Kidney epithelial cell (primary cell): ENCODE results near the gene TMEM30B. TPM values are rescaled to one million over a fixed set of nuclear protein-coding genes. Genes with fewer than 3 reads are reported as not detected.

Experiments
- DNase-seq: peaks from one replicate; pipeline ENCODE4 v3.0.0-alpha.2; 2010; ENCODE audit warnings: low read depth
- H3K27me3 ChIP-seq: 2 replicates; pipeline ENCODE4 v1.6.0; 2011; ENCODE audit warnings: low read length; ENCODE audit not compliant: control insufficient read depth, insufficient read depth
- H3K36me3 ChIP-seq: 2 replicates; pipeline ENCODE4 v1.5.1; 2011; ENCODE audit warnings: low read length; ENCODE audit not compliant: control insufficient read depth, insufficient read depth
- H3K4me3 ChIP-seq: 2 replicates; pipeline ENCODE4 v1.5.1; 2011; ENCODE audit warnings: low read depth, mild to moderate bottlenecking, control low read depth, low read length
- total RNA-seq: library from RNA; depleted of rRNA; stranded (reverse); fragments of >200 nt; gene quantifications from 2 replicates; pipeline ENCODE4 v1.2.3, GENCODE V29; 2015
- TF ChIP-seq, protein P1 (sequence below): IDR thresholded peaks from 2 replicates; pipeline ENCODE4 v1.5.1; 2011; ENCODE audit warnings: mild to moderate bottlenecking, moderate library complexity, low read length, control low read depth, inconsistent platforms; ENCODE audit not compliant: insufficient read depth, poor library complexity, severe bottlenecking

TMEM30B gene
- total RNA-seq, 1 donor from 2014 or later: 11.3 TPM

DNA sequence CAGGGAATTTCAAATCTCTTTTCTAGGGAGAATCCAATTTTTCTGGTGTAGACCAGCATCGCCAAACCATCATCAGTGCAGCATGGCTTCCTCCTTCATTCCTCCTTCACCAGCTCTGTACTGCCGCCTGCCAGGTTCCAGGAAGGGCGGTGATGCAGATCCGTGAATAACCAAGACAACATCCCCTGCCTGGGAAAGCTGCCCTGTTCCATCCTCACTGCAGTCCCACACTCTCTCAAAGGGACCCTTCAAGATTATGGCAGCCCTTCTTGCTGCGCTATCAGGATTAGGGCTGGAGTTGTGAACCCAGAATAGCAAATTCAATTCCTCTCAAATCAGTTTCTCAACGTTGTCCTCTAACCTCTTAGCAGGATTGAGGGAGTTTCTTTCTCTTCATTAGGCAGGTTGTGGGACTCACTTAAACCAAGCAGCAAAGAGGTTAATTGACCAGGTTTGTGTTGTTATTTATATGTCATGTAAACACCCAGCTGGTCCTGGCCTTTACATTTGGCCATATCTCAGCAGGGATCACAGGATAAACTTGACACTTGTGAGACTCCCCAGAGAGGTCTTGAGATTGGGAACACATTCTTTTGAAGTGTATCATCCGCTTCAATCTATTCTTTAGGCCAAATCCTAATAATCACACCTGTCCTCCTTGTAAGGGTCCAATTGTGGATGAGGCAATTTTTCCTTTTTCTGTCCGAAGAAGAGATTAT is 26.2 kb downstream of the TMEM30B start:
- H3K27me3 ChIP-seq: no peaks in the 10 kb centered on the region
- H3K36me3 ChIP-seq: no peaks in the 10 kb centered on the region
- no peak for DNase-seq
- no peak overlapping the region for H3K4me3 ChIP-seq
- TF ChIP-seq, protein P1, sequence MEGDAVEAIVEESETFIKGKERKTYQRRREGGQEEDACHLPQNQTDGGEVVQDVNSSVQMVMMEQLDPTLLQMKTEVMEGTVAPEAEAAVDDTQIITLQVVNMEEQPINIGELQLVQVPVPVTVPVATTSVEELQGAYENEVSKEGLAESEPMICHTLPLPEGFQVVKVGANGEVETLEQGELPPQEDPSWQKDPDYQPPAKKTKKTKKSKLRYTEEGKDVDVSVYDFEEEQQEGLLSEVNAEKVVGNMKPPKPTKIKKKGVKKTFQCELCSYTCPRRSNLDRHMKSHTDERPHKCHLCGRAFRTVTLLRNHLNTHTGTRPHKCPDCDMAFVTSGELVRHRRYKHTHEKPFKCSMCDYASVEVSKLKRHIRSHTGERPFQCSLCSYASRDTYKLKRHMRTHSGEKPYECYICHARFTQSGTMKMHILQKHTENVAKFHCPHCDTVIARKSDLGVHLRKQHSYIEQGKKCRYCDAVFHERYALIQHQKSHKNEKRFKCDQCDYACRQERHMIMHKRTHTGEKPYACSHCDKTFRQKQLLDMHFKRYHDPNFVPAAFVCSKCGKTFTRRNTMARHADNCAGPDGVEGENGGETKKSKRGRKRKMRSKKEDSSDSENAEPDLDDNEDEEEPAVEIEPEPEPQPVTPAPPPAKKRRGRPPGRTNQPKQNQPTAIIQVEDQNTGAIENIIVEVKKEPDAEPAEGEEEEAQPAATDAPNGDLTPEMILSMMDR: peak; percentile 13

DNA sequence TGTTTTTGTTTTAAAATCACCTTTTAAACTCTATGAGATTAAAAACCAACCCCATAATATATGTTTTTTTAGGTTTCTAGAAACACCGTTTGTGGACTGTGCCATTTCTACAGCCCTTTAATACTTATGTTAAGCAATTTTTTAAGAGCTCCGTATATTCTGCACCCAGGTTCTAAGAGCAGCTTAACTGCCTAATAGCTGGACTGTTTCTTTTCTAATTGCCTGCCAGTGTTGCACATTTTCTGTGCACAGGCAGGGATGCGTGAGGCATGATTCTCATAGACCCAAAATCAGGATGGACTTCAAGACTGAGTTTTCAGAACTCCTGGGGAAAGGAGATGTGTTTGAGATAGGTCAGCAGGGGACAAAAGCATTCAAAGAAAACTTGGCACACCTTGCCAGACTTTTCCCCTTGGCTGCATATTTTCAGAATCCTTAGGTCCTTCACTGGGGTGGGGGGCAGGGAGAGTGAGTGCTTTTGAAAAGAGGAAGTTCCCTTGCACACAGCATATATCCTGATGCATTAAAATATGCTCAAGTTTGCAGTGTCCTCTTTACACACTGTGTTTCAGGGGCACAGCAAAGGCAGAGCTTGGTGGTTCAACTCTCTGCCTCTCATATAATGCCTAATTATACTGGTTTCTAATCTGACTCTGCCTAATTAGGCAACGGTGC is 27.9 kb downstream of the TMEM30B start:
- no peak overlapping the region for H3K4me3 ChIP-seq
- DNase-seq: no peak
- H3K36me3 ChIP-seq: no peaks in the 10 kb centered on the region
- H3K27me3 ChIP-seq: no peaks in the 10 kb centered on the region
- TF ChIP-seq, protein P1: no peak

DNA sequence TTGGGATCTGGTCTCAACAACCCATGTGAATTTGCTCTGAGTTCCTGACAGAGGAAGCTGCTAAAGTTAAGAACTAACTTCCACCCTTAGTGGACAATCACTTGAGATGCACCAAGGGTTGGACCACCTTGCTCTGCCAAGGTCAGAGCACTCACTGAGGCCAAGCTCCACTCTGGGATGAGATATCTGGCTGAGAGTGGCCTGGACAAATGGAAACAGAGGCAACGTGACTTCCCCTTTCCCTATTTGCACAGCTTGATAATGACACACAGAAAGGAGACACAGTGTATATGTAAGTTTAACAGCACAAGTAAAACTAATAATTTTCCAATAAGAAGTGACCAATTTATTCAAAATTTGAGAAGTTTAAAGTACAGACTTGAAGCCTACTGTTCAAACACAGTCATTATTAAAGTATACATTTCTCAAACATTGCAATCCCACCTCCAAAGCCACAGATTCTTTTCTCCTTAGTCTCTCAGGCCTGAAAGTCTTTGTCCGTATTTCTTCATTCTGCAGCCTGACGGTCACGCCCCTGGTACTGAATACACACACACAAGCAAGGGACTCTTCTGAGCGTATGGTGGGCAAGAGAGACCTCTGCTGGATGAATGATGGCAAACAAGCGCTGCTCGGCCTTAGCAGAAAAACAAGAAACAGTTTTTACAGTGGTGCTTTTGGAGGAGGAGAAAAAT is 28.6 kb downstream of the TMEM30B start:
- Histone ChIP-seq H3K27me3 (no peaks in the 10 kb centered on the region), H3K36me3 (no peaks in the 10 kb centered on the region), H3K4me3 (no peak overlapping the region)
- DNase-seq: peak; percentile 87
- TF ChIP-seq, protein P1: peak; percentile 84

DNA sequence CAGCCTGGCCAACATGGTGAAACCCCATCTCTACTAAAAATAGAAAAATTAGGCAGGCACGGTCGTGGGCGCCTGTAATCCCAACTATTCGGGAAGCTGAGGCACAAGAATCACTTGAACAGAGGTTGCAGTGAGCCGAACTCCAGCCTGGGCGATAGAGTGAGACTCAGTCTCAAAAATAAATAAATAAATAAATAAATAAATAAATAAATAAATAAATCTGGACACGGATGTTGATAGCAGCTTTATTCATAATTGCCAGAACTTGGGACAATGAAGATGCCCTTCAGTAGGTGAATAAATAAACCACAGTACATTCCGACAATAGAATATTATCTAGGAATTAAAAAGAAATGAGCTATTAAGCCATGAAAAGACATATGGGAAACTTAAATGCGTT is 31.1 kb downstream of the TMEM30B start:
- H3K27me3 ChIP-seq: no peaks in the 10 kb centered on the region
- no peak overlapping the region for H3K4me3 ChIP-seq
- TF ChIP-seq, protein P1: no peak
- no peak for DNase-seq
- H3K36me3 ChIP-seq: no peaks in the 10 kb centered on the region

DNA sequence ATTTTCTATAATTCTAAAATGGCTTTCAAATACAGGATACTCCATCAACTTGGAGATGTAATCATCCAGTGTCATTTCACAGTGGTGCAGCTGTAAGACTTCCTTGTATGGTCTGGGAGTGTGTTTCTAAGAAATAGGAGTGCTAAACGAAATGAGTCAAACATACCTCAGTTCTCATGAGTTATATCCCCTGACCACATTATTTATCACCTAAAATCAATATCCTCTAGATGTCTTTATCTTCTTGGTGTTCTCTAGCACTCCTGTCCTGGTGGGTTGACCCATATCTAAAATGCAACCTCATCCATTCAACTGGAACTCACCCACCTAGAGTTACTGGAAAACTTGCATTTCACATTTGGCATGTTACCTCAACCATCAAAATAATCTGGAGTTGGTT is 33.2 kb downstream of the TMEM30B start:
- DNase-seq: peak; percentile 73
- TF ChIP-seq, protein P1: no peak
- no peaks in the 10 kb centered on the region for H3K27me3 ChIP-seq
- H3K4me3 ChIP-seq: no peak overlapping the region
- no peaks in the 10 kb centered on the region for H3K36me3 ChIP-seq
